Stimulated activated CD8-positive, alpha-beta memory T cell treated with anti-CD3 and anti-CD28 coated beads, Interleukin-2, amount 100 ng/mL, for 48 hours (primary cell): Measurements from ENCODE around the gene ATF1.
"Not testable (repeated sequence)": the region's sequence is repeated elsewhere in the genome, so short reads cannot be mapped to it uniquely, and the experiment has no call there.

ENCODE experiments used
- DNase-seq, 2 donors: peaks; one replicate each; pipeline ENCODE4 v3.0.0-alpha.2; 2020; ENCODE audit warnings: low read depth in 2 of 2

The ATF1 gene

DNA sequence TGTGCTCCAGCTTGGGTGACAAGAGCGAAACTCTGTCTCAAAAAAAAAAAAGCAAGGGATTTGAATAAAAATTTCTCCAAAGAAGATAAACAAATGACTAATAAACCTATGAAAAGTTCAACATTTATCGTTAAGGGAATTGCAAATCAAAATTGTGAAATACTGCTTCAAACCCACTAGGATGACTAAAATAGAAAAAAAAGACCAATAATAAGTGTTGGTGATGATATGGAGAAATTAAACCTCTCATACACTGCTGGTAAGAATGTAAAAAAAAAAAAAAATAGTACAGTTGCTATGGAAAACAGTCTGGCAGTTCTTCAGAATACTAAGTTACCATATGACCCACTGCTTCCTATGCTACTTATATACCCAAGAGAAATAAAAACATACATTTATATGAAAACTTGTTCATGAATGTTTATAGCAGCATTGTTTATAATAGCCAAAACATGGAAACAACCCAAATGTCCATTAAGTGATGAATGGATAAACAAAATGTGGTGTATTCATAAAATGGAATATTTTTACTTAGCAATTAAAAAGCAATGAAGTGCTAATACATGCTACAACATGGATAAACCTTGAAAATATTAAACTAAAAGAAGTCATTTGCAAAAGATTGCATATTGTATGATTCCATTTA, 39.5 kb downstream of the ATF1 start:
- DNase-seq = no peak

- no peak for DNase-seq
These were observed 42.3 kb downstream of the ATF1 start for GRCh38 chr12:50806176-50806575.

GRCh38 chr12:50809131-50809530, 45.2 kb downstream of the ATF1 start:
- not testable (repeated sequence) for DNase-seq

GRCh38 chr12:50814921-50815320, 51.0 kb downstream of the ATF1 start:
- not testable (repeated sequence) for DNase-seq

DNA sequence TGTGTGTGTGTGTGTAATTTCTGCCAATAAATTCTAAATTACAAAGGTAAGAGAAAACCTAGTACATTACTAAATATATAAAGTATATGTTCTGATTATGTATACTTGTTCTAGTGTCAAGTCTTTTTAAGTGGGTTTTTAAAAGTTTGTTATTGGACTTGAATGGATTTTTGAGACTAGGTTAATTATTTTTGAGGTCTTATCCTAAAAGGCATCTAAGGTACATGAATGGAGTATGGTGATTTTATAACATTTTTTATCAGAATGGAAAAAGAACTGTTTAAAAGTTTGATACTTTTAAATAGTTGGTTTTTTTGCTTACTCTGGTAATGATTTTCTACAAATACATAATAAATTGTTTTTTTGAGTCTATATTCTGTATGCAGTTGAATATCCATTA, 56.3 kb downstream of the ATF1 start:
- DNase-seq = no peak

DNA sequence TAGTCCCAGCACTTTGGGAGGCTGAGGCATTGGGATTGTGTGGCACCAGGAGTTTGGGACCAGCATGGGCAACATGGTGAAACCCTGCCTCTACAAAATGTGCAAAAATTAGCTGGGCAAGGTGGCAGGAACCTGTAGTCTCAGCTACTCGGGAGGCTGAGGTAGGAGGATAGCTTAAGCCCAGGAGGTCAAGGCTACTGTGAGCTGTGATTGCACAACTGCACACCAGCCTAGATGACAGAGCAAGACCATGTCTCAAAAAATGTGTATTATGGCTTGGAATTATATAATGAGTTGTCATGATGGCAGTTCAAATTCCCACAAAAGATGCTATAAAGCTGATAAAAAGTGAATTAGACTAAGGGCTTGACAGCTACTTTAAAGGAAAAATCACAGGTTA, 58.2 kb downstream of the ATF1 start:
- DNase-seq = no peak

DNA sequence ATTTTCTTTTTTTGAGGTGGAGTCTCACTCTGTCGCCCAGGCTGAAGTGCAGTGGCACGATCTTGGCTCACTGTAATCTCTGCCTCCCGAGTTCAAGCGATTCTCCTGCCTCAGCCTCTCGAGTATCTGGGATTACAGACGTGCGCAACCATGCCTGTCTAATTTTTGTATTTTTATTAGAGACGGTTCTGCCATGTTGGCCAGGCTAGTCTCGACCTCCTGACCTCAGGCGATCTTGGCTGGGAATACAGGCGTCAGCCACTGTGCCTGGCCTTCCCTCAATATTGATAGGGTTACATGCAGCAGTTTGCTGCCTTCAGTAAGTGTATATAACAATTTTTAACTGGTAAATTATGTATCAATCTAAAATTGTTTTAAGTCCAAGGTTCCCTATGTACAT, 59.8 kb downstream of the ATF1 start:
- DNase-seq = not testable (repeated sequence)

DNA sequence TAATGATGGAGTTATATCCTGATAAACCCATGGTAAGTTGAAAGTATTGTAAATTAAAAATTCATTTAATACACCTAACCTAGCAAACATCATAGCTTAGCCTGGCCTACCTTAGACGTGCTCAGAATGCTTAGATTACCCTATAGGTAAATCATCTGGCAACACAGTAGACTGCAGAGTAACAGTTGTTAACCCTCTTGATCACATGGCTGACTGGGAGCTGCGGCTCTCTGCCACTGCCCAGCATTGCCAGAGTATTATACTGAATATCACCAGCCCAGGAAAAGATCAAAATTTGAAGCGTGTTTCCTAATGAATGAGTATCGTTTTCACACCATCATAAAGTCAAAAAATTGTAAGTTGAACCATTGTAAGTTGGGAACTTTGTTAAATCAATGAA, 61.0 kb downstream of the ATF1 start:
- no peak for DNase-seq

GRCh38 chr12:50825372-50825838, 61.5 kb downstream of the ATF1 start:
- no peak for DNase-seq

DNA sequence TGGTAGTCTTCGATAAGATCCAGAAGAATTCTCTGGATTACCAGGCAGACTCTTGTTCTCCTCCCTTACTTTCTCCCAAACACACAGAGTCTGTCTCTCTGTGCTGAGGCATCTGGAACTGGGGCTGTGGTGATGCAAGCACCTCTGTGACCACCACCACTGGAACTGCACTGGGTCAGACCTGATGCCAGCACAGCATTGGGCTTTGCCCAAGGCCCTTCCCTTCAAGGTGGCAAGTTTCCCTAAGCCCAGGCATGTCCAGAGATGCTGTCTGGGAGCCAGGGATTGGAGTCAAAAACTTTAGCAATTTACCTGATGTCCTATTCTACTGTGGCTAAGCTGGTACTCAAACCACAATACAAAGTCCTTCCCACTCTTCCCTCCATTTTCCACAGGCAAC, 64.2 kb downstream of the ATF1 start:
- no peak for DNase-seq

GRCh38 chr12:50828886-50829285, 65.0 kb downstream of the ATF1 start:
- DNase-seq = no peak

GRCh38 chr12:50833801-50834200, 69.9 kb downstream of the ATF1 start:
- DNase-seq = not testable (repeated sequence)

DNA sequence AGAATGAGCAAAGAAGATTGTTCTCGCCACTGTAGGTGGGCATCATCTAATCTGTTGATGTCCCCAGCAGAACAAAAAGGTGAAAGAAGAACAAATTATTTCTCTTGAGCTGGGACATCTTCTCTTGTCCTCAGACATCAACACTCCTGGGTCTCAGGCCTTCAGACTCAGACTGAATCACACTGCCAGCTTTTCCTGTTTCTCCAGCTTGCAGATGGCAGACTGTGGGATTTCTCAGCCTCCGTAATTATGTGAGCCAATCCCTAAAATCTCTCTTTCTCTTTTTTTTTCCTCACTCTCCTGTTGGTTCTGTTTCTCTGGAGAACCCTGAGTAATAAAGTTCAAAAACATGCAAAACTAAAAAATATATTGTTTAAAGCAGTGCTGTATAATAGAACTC, 75.1 kb downstream of the ATF1 start:
- DNase-seq = no peak

DNA sequence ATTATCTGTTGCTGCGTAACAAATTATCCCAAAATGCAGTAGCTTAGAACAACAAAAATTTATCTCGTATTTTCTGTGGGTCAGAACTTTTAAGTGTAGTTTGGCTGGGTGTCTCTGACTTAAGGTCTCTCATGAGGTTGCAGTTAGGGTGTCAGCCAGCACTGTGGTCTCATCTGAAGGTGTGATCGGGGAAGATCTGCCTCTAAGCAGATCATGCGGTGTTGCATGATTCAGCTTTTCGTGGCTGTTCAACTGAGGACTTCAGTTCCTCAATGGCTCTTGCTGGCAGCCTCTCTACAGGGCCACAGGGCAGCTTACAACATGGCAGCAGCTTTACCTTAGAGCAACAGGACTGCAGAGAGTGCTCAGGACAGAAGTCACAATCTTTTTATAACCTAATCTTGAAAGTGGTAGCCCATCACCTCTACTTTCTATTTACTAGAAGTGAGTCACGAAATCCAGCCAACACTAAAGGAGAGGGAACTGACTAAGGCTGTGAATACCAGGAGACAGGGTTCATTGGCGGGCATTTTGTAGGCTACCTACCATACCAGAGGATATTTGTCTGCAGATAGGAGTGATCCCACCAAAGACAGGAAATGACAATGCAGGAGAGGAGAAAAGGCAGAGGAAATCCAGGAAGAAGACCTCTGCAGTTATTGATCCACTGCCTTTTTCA, 77.0 kb downstream of the ATF1 start:
- no peak for DNase-seq

DNA sequence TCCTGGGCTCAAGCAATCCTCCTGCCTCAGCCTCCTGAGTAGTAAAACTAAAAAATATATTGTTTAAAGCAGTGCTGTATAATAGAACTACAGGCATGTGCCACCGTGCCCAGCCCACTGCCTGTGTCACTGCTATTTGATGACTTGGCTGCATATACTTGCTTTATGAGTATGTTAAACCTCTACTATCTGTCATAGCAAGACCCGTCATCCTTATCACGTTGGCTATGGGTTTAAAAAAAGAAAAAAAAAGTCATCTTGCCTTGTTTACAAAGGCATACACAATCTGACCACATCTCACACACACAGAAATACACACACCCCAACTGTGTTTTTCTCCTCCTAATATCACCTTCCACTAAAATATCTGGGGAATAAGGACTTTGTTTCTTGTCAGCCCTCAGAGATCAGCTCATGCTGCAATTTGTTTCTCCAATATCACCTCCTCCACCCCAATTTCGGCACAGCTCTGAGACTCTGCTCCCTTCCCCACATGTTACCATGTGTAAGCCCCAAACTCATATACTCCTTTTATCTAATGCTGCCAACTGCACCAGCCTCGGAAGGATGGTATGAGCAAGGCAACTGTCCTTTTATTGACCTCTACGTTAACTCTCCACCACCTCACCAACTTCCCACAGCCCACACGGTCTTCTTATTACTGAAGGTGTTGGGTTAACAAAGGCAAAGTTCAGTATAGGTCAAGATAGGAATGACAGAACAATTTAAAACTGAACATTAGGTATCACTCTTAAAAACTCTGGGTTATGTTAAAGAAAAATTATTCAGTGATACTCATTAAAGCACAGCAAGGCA, 78.0 kb downstream of the ATF1 start:
- DNase-seq = no peak

GRCh38 chr12:50842637-50843493, 79.0 kb downstream of the ATF1 start, which contains the start of gene TMPRSS12:
TMPRSS12 (plus strand) TSS chr12:50842926; CDS start chr12:50842965, 39 bp downstream.
- DNase-seq = no peak

DNA sequence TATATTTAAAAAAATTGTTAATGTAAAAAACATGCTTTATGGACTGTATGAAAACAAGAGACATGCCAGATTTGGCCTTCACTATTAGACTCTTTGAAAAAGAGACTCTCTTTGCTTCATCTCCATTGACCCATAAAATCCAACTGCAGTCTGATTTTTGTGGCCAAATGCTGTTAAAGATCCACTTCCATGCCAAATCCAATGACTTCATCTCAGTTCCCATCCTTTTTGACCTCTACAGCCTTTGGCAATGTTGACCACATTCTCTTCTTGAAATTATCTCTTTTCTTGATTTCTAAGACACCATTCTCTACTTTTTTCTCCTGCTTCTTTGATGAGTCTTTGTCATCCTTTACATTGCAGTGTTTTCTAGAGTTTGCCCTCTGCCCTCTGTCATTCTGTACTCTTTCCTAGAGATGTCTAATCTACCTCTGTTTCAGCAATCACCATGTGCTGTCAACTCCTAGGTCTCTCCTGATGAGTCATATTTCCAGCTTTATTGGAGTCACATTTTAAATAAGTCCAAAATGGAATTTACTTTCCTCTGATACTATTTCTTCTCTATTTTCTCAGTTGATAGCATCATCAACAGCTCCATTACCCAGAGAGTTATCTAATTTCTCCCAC, 81.2 kb downstream of the ATF1 start:
- DNase-seq = no peak

DNA sequence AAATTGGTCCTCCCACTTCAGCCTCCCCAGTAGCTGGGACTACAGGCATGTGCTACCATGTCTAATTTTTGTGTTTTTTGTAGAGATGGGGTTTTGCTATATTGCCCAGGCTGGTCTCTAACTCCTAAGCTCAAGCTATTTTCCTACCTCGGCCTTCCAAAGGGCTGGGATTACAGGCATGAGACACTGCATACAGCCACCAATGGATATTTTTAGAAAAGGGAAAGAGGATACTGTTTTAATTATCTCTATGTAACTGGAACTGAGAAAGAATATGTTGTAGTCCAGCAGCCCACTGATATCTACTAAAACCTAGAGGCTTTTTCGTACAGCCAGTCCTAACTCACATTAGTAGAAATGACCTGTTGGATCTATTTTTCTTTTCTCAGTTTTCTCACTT, 85.1 kb downstream of the ATF1 start:
- no peak for DNase-seq

DNA sequence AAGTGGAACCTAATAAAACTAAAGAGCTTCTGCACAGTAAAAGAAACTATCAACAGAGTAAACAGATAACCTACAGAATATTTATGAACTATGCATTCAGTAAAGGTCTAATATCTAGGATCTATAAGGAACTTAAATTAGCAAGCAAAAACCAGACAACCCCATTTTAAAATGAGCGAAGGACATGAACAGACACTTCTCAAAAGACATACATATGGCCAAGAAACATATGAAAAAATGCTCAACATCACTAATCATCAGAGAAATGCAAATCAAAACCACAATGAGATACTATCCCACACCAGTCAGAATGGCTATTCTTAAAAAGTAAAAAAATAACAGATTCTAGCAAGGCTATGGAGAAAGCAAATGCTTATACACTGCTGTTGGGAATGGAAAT, 91.3 kb downstream of the ATF1 start:
- DNase-seq = not testable (repeated sequence)

- DNase-seq = not testable (repeated sequence)
These were observed 91.8 kb downstream of the ATF1 start for GRCh38 chr12:50855679-50856078.

DNA sequence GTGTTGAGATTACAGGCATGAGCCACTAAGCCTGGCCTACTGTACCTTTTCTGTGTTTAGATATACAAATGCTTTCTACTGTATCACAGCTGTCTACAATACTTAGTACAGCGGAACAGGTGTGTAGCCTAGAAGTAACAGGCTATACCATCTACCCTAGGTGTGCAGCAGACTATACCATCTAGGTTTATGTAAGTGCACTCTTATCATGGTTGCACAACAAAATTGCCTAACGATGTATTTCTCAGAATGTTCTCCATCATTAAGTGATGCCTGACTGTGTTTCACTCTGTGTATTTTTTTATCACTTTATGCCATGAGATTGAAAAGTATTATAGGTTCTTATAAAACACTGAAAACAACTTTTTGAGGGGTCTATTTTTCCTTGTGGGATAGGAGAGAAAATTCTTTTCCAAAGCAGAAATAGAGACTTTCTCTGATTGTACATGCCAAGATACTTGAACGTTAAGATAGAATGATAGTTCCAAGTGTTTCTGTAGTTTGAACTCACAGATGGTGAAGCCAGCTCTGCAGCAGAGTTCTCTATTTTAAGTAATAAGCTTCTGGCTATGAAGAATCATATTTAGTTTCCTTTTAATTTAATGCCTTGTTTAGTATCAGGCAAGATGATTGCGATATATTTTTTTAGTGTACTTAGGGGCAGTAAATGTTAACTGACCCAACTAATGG, 95.9 kb downstream of the ATF1 start:
- DNase-seq = no peak
